Measurements from ENCODE around the gene ZSCAN2.
A peak's percentile ranks its signal among the peaks of the same experiment; 100 is the strongest.
"Not testable (repeated sequence)": the region's sequence is repeated elsewhere in the genome, so short reads cannot be mapped to it uniquely, and the experiment has no call there.

The ZSCAN2 gene

GRCh38 chr15:84641871-84642270, 41.1 kb downstream of the ZSCAN2 start:
- DNase-seq (ENCODE audit: low spot score): not testable (repeated sequence)

- DNase-seq (ENCODE audit: low spot score): not testable (repeated sequence)
Observed at GRCh38 chr15:84642640-84643039, 41.8 kb downstream of the ZSCAN2 start.

GRCh38 chr15:84643838-84644237, 43.0 kb downstream of the ZSCAN2 start:
- DNase-seq (ENCODE audit: low spot score): no peak

GRCh38 chr15:84645496-84645895, 44.7 kb downstream of the ZSCAN2 start:
- no peak for DNase-seq (ENCODE audit: low spot score)

GRCh38 chr15:84645997-84646396, 45.2 kb downstream of the ZSCAN2 start:
- no peak for DNase-seq (ENCODE audit: low spot score)

- DNase-seq (ENCODE audit: low spot score): no peak
Observed at GRCh38 chr15:84647726-84648125, 46.9 kb downstream of the ZSCAN2 start.

DNA sequence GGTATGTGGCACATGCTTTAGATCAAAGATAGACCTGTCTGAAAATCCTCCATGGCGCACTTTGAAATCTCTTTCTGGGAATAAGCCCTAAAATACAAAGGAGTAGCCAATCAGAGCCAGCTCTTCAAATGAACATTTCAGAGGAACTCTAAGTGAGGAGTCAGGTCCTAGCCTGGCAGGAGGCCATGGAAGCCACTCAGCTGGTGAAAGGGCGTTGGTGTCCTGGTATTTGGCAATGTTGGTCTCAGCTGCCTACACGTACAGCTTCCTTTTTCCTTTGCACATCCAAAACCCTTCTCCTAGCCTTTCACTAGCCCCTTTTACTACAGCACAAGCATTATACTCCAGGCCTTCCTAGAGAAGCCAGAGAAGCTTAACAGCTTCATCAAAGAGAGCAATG, 47.7 kb downstream of the ZSCAN2 start:
- no peak for DNase-seq (ENCODE audit: low spot score)

DNA sequence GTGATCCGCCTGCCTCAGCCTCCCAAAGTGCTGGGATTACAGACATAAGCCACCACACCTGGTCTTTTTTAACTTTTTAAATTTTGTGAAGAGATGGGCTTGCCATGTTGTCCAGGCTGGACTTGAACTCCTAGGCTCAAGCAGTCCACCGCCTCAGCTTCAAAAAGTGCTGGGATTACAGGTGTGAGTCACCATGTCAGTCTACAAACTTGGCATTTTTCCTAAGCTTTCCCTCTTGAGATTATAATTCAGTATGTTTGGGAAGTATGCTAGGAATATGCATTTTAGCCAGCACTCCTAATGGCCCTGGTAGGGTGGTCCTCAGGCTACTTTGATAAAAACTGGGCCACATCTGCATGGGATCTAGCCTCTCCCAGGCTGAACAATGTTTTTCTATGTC, 48.9 kb downstream of the ZSCAN2 start:
- no peak for DNase-seq (ENCODE audit: low spot score)

DNA sequence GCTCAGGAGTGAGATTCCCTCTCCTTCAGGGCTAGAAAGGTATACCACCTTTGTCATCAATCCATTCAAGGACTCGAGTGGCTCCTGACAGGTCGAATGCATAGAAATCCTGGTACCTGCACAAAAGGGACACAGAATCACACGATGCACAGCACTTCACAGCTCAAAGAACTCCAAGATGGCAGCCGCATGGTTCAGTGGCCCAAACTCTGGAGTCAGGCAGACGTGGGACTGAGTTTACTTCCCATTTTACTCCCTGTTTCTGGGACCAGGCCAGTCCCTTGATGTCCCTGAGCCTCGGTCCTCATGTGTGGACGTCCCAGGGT, 52.7 kb downstream of the ZSCAN2 start:
- DNase-seq (ENCODE audit: low spot score): no peak

DNA sequence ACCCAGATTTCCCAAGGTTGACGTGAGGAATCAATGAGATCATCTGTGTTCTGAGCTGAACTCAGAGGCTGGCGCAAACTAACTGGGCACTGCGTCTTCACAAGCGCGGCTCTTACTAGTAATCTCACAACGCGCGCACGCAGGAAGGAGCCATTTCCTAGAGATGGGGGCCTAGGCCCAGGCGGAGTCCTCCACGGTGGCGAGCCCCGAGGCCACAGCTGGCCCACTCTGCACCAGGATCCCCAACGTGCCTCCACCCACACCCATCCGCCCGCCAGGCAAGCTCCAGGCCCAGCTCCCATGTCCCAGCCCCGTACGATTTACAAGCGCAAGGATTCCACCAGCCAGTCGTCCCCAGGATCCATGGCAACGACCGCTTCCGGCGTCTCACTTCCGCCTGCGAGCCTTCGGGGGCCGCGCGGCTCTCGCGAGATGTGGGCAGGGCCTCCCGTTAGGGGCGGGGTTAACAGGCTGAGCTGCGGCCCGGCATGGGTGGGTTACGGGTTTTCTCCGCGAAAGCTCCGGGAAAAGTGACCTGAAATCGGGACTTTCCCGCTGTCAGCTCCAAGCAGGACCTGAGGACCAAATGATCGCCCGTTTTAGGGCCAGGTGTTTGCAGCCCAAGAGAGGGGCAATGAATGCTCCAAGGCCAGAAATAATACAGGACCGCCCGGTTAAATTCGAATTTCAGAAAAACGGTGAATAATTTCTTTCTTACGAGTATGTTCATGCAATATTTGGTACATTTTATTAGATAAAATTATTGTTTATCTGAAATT, 53.3 kb downstream of the ZSCAN2 start, which contains the start of gene WDR73:
TSS of gene WDR73 (minus strand) at position 374 of the 779 bp plus-strand sequence. CDS start at position 365, 9 bp downstream.
- peak; percentile 96 for DNase-seq (ENCODE audit: low spot score)

DNA sequence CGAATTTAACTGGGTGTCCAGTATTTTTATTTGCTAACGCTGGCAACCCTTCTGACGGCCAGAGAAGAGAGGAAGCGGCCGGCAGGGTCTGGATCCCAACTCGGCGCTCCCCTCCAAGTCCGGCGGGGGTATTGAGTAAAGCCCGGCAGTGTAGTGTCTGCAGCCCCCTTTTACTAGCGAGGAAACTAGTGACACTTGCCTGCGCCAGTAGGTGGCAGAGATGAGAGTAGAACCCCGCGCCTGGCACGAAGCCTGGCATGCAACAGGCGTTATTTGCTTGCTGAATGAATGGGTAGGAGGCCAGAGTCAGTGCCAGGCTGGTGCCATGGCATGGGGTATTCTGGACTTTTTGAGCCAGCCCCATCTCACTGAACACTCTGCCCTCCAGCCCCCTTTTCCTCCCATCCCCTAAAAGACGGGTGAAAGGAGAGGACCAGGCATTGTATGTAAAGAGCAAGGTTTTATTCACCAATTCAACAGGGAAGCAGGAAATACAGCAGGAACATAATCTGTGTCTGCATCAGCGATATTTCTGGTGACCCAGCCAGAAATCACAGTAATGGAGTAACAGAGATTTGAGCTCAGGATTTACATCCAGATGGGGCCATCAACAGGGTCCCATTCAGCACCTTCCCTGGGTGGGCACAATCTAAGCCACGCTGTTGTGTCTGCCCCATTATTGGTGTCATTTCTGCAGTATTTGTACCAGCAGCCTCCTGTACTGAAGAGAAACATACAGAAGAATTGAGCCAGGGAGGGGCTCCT, 54.1 kb downstream of the ZSCAN2 start:
- DNase-seq (ENCODE audit: low spot score): peak; percentile 77

- DNase-seq (ENCODE audit: low spot score): no peak
Observed at GRCh38 chr15:84656972-84657371, 56.2 kb downstream of the ZSCAN2 start.

GRCh38 chr15:84657748-84658079, 56.9 kb downstream of the ZSCAN2 start:
- no peak for DNase-seq (ENCODE audit: low spot score)

DNA sequence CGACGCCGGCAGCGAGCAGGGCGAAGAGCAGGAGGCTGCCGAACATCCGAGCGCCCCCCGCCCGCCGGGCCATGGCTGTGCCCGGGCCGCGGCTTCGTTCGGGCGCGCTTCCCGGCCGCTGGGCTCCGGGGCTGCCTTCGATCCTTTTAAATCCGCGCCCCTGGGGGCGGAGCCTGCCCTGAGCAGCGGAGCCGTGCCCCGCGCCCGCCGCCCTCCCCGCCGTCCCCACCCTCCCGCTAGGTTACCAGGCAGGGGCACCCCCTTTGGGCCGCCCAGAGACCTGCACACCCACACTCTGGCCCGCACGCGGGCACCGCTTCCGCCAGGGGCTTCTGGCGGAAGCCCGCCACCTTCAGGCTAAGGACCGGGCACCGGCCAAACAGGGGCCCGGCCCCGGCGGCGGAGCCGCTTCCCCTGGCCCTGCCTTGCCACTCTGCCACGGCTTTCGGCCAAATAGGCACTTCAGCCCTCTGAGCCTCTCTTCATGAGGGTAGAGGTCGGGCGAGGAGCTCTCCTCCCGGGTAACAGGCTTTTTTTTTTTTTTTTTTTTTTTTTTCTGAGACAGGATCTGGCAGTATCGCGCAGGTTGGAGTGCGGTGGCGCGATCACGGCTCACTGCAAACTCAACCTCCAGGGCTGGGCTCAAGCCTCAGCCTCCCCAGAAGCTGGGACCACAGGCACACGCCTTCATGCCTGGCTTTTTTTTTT, 57.4 kb downstream of the ZSCAN2 start, which contains the start of gene NMB:
TSS of gene NMB (minus strand) at position 120 of the 708 bp plus-strand sequence. CDS start at position 73, 47 bp downstream.
- DNase-seq (ENCODE audit: low spot score): peak; percentile 88

DNA sequence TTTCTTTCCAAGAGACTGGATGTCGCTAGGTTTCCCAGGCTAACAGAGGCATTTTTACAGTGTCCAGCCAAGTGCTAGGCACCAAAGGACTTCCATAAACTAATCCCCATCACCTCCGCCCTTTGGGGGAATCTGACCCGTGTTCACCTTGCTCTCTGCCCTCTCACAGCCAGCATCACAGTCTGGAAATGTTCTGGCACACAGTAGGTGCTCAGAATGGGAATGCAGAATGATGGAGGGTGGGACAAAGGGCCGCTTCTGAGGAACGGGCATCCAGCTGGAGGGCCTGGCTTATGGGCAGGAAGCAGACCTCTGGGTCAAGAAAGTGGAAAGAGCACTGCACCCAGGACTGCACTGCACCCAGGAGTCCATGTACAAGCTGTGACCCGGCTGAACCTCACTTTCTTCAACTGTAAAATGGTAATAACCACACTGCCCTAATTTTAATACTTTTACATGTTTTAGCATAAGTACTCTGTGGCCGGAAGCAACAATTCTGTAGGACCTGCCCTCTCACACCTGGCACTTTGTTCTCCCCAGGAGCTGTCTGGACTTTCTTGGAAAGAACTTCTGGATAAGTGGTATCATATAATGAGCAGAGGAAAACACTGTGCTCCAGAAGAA, 58.1 kb downstream of the ZSCAN2 start:
- no peak for DNase-seq (ENCODE audit: low spot score)

DNA sequence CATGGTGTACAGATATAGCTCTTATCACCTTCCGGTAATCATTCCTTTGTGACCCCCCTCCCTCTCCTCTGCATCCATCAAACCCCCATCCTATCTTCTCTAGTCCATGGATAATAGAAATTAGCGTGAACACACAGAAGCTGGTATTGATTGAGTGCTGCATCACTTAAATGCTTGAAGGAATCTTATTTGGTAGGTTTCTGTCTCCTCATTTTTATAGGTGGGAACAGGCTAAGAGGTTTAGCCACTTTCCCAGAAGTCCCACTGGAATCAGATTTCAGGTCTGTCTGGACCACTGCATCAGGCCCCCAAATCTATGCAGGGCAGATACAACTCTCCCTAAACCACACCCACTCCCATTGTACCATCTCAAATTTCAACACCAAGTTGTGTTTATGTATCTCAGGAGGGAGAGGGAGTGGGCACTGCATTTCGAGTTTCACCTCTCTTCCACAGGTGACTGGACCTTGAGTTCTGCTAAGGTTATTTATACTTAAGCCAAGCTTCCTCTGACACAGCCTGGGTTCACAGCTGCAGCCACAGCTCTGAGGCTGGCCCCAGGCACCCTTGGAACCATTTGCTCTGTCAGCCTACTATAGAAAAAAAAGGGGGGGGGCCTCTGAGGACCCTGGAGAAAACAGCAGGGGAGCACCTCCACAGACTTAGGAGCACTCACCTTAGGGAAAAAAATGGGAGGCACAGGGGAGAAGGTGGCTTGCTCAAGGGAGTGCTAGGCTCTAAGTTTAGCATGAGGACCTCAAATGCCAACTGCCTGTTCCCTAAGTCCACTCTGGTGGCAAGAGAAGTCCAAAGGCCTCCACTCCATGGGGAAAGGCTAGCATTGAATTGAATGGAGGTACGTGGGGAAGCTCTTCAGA, 59.3 kb downstream of the ZSCAN2 start:
- DNase-seq (ENCODE audit: low spot score): no peak

DNA sequence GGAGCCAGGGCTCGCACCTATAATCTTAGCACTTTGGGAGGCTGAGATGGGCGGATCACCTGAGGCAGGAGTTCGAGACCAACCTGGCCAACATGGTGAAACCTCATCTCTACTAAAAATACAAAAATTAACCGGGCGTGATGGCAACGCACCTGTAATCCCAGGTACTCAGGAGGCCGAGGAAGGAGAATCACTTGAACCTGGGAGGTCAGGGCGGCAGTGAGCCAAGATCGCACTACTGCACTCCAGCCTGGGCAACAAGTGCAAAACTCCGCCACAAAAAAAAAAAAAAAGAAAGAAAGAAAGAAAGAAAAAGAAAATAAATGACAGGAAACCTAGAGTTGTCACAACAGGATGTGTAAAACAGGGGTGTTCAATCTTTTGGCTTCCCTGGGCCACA, 60.2 kb downstream of the ZSCAN2 start:
- DNase-seq (ENCODE audit: low spot score): no peak

- no peak for DNase-seq (ENCODE audit: low spot score)
Observed at GRCh38 chr15:84666373-84666772, 65.6 kb downstream of the ZSCAN2 start.

DNA sequence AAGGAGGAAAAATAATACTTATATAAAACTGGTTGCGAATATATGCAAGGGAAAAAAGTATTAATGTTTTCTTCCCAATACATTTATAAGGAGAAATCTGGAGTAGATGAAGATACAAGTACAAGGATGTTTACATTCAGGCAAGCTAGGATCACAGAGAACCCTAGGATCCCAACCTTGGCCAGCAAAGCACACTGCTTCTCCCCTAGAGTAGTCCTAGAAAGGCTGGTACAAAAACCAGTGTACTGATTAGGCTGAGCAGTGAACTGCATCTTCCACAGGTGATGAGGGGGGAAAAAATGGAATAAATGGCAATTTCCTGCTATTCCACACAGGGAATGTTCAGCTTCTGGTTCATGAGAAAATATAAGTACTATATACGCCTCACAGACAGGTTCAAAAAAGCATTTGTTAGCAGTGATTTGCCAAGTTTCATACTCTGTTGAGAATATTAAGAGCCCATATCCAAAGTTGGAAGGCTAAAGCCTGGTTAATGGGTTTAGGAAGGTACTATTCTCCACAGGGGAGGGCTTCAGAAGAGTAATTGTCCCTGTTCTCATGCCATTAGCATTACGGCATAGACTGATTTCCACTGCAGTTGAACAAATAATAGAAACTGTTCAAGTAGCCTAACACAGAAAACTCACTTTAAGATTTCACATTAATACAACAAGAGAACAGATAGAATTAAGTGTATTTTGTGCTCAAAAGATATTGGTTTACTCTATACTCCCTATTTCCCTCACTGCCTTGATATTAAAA, 67.6 kb downstream of the ZSCAN2 start:
- no peak for DNase-seq (ENCODE audit: low spot score)

DNA sequence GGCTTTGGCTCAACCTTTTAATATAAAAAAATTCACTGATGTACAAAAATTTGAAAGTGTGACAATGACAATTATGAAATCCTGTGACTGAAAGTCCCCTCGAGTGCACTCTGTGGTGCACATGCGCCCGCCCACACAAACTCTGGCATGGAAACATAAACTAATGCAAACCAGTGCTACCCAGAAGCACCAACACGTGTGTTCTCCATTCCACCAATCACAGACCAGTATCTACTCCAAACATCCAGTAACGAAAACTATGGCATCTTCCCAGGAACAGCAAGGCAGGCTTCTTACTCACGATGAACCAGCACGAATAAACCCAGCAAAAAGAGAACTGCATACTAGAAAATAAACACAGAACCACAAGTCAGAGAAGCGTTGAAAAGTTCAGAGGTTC, 68.9 kb downstream of the ZSCAN2 start:
- DNase-seq (ENCODE audit: low spot score): peak; percentile 77

GRCh38 chr15:84671211-84671610, 70.4 kb downstream of the ZSCAN2 start:
- DNase-seq (ENCODE audit: low spot score): peak; percentile 71

Data from AG20443 (cell line).